Measurements from ENCODE around the gene XPNPEP3.

XPNPEP3 gene

DNA sequence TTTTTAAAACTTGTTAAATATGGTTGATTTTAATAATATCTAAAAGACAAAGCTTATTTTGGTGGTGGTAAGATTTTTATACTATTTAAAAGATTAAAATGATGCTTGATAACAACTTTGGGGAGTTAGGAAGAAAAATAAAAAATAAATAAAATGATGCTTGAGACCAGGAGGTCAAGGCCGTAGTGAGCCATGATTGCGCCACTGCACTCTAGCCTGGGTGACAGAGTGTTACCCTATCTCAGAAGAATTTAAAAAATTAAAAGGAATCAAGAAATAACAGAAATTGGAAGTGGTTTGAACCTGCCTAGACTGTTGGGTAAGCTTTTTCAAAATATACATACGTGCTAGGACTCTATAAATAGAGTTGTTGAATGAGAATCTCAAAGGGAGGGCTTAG lies 17.1 kb downstream of the XPNPEP3 start:
- Histone ChIP-seq H3K9ac (ENCODE audit: insufficient read length) (no peak overlapping the region), H3K36me3 (ENCODE audit: insufficient read depth, low read length) (peaks cover 21% of the 10 kb centered on the region), H3K9me3 (ENCODE audit: low read depth, low read length) (no peaks in the 10 kb centered on the region), H3K27ac (no peak overlapping the region), H3K4me3 (no peak overlapping the region)
- TF ChIP-seq FOXP2 (optimal IDR thresholded peaks at IDR 0.05; ENCODE audit: control extremely low read depth, extremely low read length, insufficient read depth): no peak
- no peak for TF ChIP-seq POLR2AphosphoS5 (IDR thresholded peaks at IDR 0.05; ENCODE audit: borderline replicate concordance, low read depth, low read length)
- no peak for TF ChIP-seq EZH2 (IDR thresholded peaks at IDR 0.05)
- DNase-seq (ENCODE audit: low read depth, low spot score): no peak

DNA sequence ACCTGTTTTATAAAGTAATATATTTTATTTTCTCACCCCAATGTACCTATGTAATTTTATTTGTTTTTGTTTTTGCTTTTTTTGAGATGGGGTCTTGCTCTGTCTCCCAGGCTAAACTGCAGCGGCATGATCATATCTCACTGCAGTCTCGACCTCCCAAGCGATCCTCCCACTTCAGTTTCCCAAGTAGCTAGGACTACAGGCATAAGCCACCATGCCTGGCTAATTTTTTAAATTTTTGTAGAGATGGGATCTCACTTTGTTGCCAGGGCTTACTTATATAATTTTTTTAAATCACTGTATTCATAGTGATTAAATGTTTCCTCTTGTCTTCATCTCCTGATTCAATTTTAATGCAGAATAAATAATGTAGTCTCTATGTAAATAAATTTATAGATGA lies 18.2 kb downstream of the XPNPEP3 start:
- Histone ChIP-seq H3K9ac (ENCODE audit: insufficient read length) (no peak overlapping the region), H3K36me3 (ENCODE audit: insufficient read depth, low read length) (peaks cover 16% of the 10 kb centered on the region), H3K9me3 (ENCODE audit: low read depth, low read length) (no peaks in the 10 kb centered on the region), H3K4me3 (no peak overlapping the region), H3K27ac (no peak overlapping the region)
- no peak for TF ChIP-seq POLR2AphosphoS5 (IDR thresholded peaks at IDR 0.05; ENCODE audit: borderline replicate concordance, low read depth, low read length)
- no peak for TF ChIP-seq EZH2 (IDR thresholded peaks at IDR 0.05)
- TF ChIP-seq FOXP2 (optimal IDR thresholded peaks at IDR 0.05; ENCODE audit: control extremely low read depth, extremely low read length, insufficient read depth): no peak
- DNase-seq (ENCODE audit: low read depth, low spot score): no peak

DNA sequence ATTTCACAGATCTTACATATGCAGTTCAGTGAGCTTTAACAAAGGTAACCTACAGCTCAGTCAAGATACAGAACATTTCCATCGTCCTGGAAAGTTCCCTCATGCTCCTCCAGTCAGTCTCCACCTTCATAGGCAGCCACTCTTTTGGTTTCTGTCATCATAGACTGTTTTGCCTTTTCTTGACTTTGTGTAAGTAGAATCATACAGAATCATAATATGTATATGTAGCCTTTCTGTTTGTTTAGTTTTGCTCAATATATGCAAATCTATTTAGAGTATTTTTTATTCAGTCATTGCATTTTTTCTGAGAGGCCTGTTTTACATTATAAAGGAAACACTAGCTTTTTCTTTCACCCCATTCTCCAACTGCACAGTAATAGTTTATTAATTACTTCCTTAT lies 20.0 kb downstream of the XPNPEP3 start:
- Histone ChIP-seq H3K27ac (peak overlapping the region; percentile 82), H3K9ac (ENCODE audit: insufficient read length) (peak overlapping the region; percentile 4), H3K4me3 (peak overlapping the region; percentile 53), H3K36me3 (ENCODE audit: insufficient read depth, low read length) (peaks cover 14% of the 10 kb centered on the region), H3K9me3 (ENCODE audit: low read depth, low read length) (no peaks in the 10 kb centered on the region)
- DNase-seq (ENCODE audit: low read depth, low spot score): no peak
- TF ChIP-seq FOXP2 (optimal IDR thresholded peaks at IDR 0.05; ENCODE audit: control extremely low read depth, extremely low read length, insufficient read depth): no peak
- no peak for TF ChIP-seq EZH2 (IDR thresholded peaks at IDR 0.05)
- TF ChIP-seq POLR2AphosphoS5 (IDR thresholded peaks at IDR 0.05; ENCODE audit: borderline replicate concordance, low read depth, low read length): no peak

DNA sequence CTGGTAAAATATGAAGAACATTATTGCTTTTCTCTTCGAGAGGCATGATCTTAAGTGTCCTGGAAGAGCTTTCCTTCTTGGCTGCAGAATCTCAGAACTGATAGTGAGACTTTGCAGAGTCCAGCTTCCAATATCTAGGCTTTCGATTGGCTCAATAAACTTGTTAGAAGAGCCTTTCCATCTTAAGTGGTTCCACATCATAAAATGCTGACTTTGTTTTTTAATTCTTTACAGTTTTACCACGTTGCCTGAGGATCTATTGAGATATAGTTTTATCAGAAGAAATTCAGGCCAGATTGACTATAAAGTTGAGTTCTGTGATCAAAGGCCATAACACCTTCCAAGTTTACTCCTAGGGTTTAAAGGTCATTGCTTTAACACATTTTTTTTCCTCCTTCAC lies 20.5 kb downstream of the XPNPEP3 start:
- peak overlapping the region; percentile 4 for H3K9ac ChIP-seq (ENCODE audit: insufficient read length)
- peak overlapping the region; percentile 53 for H3K4me3 ChIP-seq
- H3K27ac ChIP-seq: peak overlapping the region; percentile 82
- H3K36me3 ChIP-seq (ENCODE audit: insufficient read depth, low read length): peaks cover 15% of the 10 kb centered on the region
- no peaks in the 10 kb centered on the region for H3K9me3 ChIP-seq (ENCODE audit: low read depth, low read length)
- no peak for TF ChIP-seq FOXP2 (optimal IDR thresholded peaks at IDR 0.05; ENCODE audit: control extremely low read depth, extremely low read length, insufficient read depth)
- TF ChIP-seq POLR2AphosphoS5 (IDR thresholded peaks at IDR 0.05; ENCODE audit: borderline replicate concordance, low read depth, low read length): no peak
- no peak for TF ChIP-seq EZH2 (IDR thresholded peaks at IDR 0.05)
- no peak for DNase-seq (ENCODE audit: low read depth, low spot score)

DNA sequence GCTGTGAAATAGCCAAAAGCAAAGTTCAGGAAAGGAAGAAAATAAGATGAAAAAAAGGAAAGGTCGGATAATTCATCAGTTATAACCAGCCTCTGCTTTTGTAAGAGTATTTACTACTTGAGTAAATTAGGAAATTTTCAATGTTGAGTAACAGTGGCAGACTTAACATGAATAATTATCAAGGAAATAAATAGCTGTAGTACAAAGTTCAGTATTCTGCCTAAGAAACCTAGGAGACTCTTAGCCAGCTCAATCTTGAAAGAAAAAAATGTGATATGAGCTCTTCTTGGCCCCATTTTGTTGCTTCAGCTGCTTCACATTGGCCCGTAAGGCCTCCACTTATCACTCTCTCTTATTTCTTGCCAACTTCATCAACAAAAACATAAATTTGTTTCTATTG lies 22.0 kb downstream of the XPNPEP3 start:
- TF ChIP-seq POLR2AphosphoS5 (IDR thresholded peaks at IDR 0.05; ENCODE audit: borderline replicate concordance, low read depth, low read length) (no peak), FOXP2 (optimal IDR thresholded peaks at IDR 0.05; ENCODE audit: control extremely low read depth, extremely low read length, insufficient read depth) (no peak), EZH2 (IDR thresholded peaks at IDR 0.05) (no peak)
- Histone ChIP-seq H3K9ac (ENCODE audit: insufficient read length) (no peak overlapping the region), H3K36me3 (ENCODE audit: insufficient read depth, low read length) (peaks cover 23% of the 10 kb centered on the region), H3K27ac (no peak overlapping the region), H3K9me3 (ENCODE audit: low read depth, low read length) (no peaks in the 10 kb centered on the region), H3K4me3 (no peak overlapping the region)
- DNase-seq (ENCODE audit: low read depth, low spot score): no peak

DNA sequence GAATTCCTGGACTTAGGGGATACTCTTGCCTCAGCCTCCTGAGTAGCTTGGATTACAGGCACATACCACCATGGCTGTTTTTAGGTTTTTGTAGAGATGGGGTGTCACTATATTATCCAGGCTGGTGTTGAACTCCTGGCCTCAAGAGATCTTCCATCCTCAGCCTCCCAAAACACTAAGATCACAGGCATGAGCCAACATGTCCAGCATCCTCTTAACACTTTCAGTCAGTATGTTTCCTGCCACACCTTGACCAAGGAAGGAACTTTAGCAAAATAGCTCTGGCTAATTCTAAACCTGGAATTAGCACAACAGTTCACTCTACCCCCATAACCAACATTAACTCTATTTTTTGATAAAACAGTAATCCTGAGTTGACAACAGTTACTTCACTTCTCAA lies 32.2 kb downstream of the XPNPEP3 start:
- no peak overlapping the region for H3K27ac ChIP-seq
- no peak for DNase-seq (ENCODE audit: low read depth, low spot score)
- H3K4me3 ChIP-seq: no peak overlapping the region
- no peak for TF ChIP-seq EZH2 (IDR thresholded peaks at IDR 0.05)
- no peak overlapping the region for H3K9ac ChIP-seq (ENCODE audit: insufficient read length)
- peaks cover 41% of the 10 kb centered on the region for H3K36me3 ChIP-seq (ENCODE audit: insufficient read depth, low read length)
- no peaks in the 10 kb centered on the region for H3K9me3 ChIP-seq (ENCODE audit: low read depth, low read length)

DNA sequence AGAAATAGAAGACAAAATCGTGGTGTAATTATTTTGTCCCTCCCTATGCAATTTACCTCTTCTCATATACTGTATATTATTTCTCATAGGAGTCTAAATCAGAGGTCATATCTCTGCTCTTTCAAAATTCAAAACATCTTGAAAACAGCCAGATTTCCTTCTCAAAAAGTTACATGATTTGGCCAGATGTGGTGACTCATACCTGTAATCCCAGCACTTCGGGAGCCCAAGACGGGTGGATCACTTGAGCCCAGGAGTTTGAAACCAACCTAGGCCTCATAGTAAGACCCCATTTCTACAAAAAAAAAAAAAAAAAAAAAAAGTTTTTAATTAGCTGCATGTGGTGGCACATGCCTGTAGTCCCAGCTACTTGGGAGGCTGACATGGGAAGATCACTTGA lies 33.9 kb downstream of the XPNPEP3 start:
- H3K9ac ChIP-seq (ENCODE audit: insufficient read length): no peak overlapping the region
- no peak overlapping the region for H3K4me3 ChIP-seq
- TF ChIP-seq FOXP2 (optimal IDR thresholded peaks at IDR 0.05; ENCODE audit: control extremely low read depth, extremely low read length, insufficient read depth): no peak
- no peak for TF ChIP-seq POLR2AphosphoS5 (IDR thresholded peaks at IDR 0.05; ENCODE audit: borderline replicate concordance, low read depth, low read length)
- TF ChIP-seq EZH2 (IDR thresholded peaks at IDR 0.05): no peak
- peaks cover 38% of the 10 kb centered on the region for H3K36me3 ChIP-seq (ENCODE audit: insufficient read depth, low read length)
- no peak for DNase-seq (ENCODE audit: low read depth, low spot score)
- H3K9me3 ChIP-seq (ENCODE audit: low read depth, low read length): no peaks in the 10 kb centered on the region
- H3K27ac ChIP-seq: no peak overlapping the region

DNA sequence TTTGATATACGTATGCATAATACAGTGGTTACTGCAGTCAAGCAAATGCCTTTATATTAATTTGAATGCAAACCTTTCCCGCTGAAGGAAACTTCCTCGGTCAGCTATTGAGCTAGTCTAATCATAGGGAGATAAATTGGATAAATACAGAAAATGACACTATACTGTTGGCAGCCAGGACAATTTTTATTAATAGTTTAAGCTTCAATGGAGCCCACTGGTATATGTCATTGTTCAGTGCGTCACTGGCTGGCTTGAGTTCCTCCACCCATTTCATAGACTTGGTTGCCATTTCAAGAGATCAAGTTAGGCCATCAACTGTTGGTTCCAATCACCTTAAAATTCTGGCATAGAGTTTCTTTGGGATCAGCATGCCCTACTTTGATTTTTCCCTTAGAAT lies 37.5 kb downstream of the XPNPEP3 start:
- Histone ChIP-seq H3K27ac (no peak overlapping the region), H3K4me3 (no peak overlapping the region), H3K9me3 (ENCODE audit: low read depth, low read length) (no peaks in the 10 kb centered on the region), H3K9ac (ENCODE audit: insufficient read length) (no peak overlapping the region), H3K36me3 (ENCODE audit: insufficient read depth, low read length) (peaks cover 4% of the 10 kb centered on the region)
- TF ChIP-seq FOXP2 (optimal IDR thresholded peaks at IDR 0.05; ENCODE audit: control extremely low read depth, extremely low read length, insufficient read depth) (no peak), EZH2 (IDR thresholded peaks at IDR 0.05) (no peak), POLR2AphosphoS5 (IDR thresholded peaks at IDR 0.05; ENCODE audit: borderline replicate concordance, low read depth, low read length) (no peak)
- no peak for DNase-seq (ENCODE audit: low read depth, low spot score)

DNA sequence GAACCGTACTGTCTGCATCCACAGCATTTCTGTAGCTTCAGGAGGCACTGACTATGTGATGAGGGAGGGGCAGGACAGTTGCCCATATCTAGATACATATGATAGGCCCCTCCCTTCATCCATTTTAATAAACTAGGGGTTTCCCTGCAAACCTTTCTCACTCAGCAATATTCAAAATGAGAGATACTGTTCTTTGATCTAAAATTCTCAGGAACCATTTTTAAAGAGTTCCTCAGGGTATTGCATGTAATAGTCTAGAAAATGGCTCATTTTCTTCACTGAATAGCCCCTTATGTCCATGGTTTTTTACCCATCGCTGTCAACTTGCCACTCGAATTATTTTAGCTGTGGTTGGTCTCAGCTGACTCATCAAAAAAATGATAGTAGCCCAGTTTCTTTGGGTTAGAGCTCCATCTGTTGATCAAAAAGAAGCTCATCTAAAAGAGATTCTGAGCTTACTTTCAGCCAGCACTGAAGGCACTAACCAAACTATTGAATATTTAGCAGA lies 42.0 kb downstream of the XPNPEP3 start:
- H3K36me3 ChIP-seq (ENCODE audit: insufficient read depth, low read length): no peaks in the 10 kb centered on the region
- H3K9me3 ChIP-seq (ENCODE audit: low read depth, low read length): no peaks in the 10 kb centered on the region
- DNase-seq (ENCODE audit: low read depth, low spot score): peak; percentile 62
- H3K27ac ChIP-seq: no peak overlapping the region
- no peak for TF ChIP-seq EZH2 (IDR thresholded peaks at IDR 0.05)
- TF ChIP-seq POLR2AphosphoS5 (IDR thresholded peaks at IDR 0.05; ENCODE audit: borderline replicate concordance, low read depth, low read length): no peak
- no peak for TF ChIP-seq FOXP2 (optimal IDR thresholded peaks at IDR 0.05; ENCODE audit: control extremely low read depth, extremely low read length, insufficient read depth)
- H3K4me3 ChIP-seq: peak overlapping the region; percentile 55; the same call in 1 of the 2 replicates
- peak overlapping the region; percentile 23 for H3K9ac ChIP-seq (ENCODE audit: insufficient read length)
